Endodermal cell (in vitro differentiated cells): ENCODE results near the gene HGD. TPM values are rescaled to one million over a fixed set of nuclear protein-coding genes. Genes with fewer than 3 reads are reported as not detected.

Source experiments
- DNase-seq: peaks from one replicate; pipeline ENCODE4 v3.0.0-alpha.2; 2017
- H3K27ac ChIP-seq: 2 replicates; pipeline ENCODE4 v1.5.1; 2013; ENCODE audit warnings: mild to moderate bottlenecking, low read depth, low read length, moderate library complexity
- H3K27me3 ChIP-seq: 2 replicates; pipeline ENCODE4 v1.6.1; 2013; ENCODE audit warnings: mild to moderate bottlenecking, low read length, moderate library complexity; ENCODE audit not compliant: insufficient read depth, control insufficient read depth, poor library complexity, severe bottlenecking
- H3K36me3 ChIP-seq: 2 replicates; pipeline ENCODE4 v1.7.0; 2013; ENCODE audit warnings: mild to moderate bottlenecking, low read length, moderate library complexity; ENCODE audit not compliant: control insufficient read depth, insufficient read depth
- H3K4me1 ChIP-seq: one replicate; pipeline ENCODE4 v1.7.0; 2013; ENCODE audit warnings: low read length; ENCODE audit not compliant: control insufficient read depth, insufficient read depth
- H3K4me3 ChIP-seq: 2 replicates; pipeline ENCODE4 v1.5.1; 2013; ENCODE audit warnings: mild to moderate bottlenecking, low read length, moderate library complexity
- H3K9ac ChIP-seq: 2 replicates; pipeline ENCODE4 v1.6.1; 2013; ENCODE audit warnings: mild to moderate bottlenecking, low read length, moderate library complexity; ENCODE audit not compliant: poor library complexity, severe bottlenecking; ENCODE audit errors: extremely low read depth
- H3K9me3 ChIP-seq: 2 replicates; pipeline ENCODE4 v1.6.1; 2013; ENCODE audit warnings: mild to moderate bottlenecking, low read length, moderate library complexity; ENCODE audit not compliant: control insufficient read depth
- H3K27ac Mint-ChIP-seq: 2 replicates; pipeline ENCODE4 v1.8.0; 2020; ENCODE audit warnings: mixed read lengths
- H3K27me3 Mint-ChIP-seq: 2 replicates; pipeline ENCODE4 v1.8.0; 2021; ENCODE audit warnings: mild to moderate bottlenecking, mixed read lengths; ENCODE audit not compliant: insufficient read depth
- H3K36me3 Mint-ChIP-seq: 2 replicates; pipeline ENCODE4 v1.8.0; 2020; ENCODE audit warnings: low read depth, mixed read lengths
- H3K4me1 Mint-ChIP-seq: 2 replicates; pipeline ENCODE4 v1.8.0; 2020; ENCODE audit warnings: mixed read lengths
- H3K4me3 Mint-ChIP-seq: 2 replicates; pipeline ENCODE4 v1.8.0; 2020; ENCODE audit warnings: mild to moderate bottlenecking, moderate library complexity, mixed read lengths
- H3K9me3 Mint-ChIP-seq: 2 replicates; pipeline ENCODE4 v1.8.0; 2020; ENCODE audit warnings: mild to moderate bottlenecking, mixed read lengths
- WGBS, 2 experiments: methylation state at CpG; one replicate each; pipeline versions ENCODE4 v1.1.5 to v1.1.7; 2013; ENCODE audit warnings: missing lambda C conversion rate in 2 of 2, mixed read lengths in 1 of 2; ENCODE audit not compliant: insufficient coverage in 1 of 2, insufficient read length in 1 of 2; 5-methylcytosine and 5-hydroxymethylcytosine counted together
- total RNA-seq, 2 donors: library from RNA; stranded (reverse); fragmentation: NEBNext Ultra II Directional in 1 of 2; extraction: Animal tissue kit (Norgen Biotek cat#: 25700) in 1 of 2; gene quantifications; 2 replicates in 1 of 2; 3 replicates in 1 of 2; pipeline ENCODE4 v1.2.1, GENCODE V29; 2021
- TF ChIP-seq, protein P1 (sequence below): fragments of 200-600 bp; sonication (generic); conservative IDR thresholded peaks from 2 replicates; pipeline ENCODE4 v1.5.0; 2021; ENCODE audit warnings: antibody characterized with exemption, mild to moderate bottlenecking

HGD gene
- total RNA-seq, 2 donors from 2014 or later, result not detected

DNA sequence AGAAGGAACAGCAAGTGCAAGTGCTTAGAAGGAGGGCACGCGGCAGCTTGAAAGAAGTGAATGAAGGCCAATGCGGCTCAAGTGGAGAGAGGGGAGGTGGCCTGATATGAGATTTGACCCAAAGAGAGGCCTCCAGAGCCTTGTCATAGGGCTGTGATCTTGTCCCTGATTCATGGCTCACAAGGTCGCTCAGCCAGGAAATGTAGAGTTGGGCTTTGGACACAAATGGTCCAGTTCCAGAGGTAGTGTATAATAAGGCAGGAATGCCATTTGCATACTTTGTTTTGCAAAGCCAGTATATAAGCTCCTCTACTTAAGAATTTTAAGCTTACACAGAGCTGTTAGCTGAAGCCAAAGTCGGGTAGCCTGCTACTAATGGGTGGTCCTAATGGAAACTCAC is 33.7 kb downstream of the HGD start:
- Mint-ChIP-seq H3K36me3 (no peaks in the 10 kb centered on the region), H3K9me3 (no peaks in the 10 kb centered on the region), H3K27ac (no peak overlapping the region), H3K27me3 (no peaks in the 10 kb centered on the region), H3K4me1 (peaks cover 19% of the 10 kb centered on the region), H3K4me3 (no peak overlapping the region)
- no peaks in the 10 kb centered on the region for H3K9me3 ChIP-seq
- H3K4me1 ChIP-seq, result no peaks in the 10 kb centered on the region
- WGBS, 2 experiments, result 93 to 98% methylated on average over 5 of the region's 5 CpGs
- TF ChIP-seq, protein P1, sequence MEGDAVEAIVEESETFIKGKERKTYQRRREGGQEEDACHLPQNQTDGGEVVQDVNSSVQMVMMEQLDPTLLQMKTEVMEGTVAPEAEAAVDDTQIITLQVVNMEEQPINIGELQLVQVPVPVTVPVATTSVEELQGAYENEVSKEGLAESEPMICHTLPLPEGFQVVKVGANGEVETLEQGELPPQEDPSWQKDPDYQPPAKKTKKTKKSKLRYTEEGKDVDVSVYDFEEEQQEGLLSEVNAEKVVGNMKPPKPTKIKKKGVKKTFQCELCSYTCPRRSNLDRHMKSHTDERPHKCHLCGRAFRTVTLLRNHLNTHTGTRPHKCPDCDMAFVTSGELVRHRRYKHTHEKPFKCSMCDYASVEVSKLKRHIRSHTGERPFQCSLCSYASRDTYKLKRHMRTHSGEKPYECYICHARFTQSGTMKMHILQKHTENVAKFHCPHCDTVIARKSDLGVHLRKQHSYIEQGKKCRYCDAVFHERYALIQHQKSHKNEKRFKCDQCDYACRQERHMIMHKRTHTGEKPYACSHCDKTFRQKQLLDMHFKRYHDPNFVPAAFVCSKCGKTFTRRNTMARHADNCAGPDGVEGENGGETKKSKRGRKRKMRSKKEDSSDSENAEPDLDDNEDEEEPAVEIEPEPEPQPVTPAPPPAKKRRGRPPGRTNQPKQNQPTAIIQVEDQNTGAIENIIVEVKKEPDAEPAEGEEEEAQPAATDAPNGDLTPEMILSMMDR, result no peak
- H3K4me3 ChIP-seq, result no peak overlapping the region
- H3K9ac ChIP-seq, result no peak overlapping the region
- no peak for DNase-seq
- H3K27ac ChIP-seq, result no peak overlapping the region
- H3K27me3 ChIP-seq, result no peaks in the 10 kb centered on the region
- H3K36me3 ChIP-seq, result no peaks in the 10 kb centered on the region

DNA sequence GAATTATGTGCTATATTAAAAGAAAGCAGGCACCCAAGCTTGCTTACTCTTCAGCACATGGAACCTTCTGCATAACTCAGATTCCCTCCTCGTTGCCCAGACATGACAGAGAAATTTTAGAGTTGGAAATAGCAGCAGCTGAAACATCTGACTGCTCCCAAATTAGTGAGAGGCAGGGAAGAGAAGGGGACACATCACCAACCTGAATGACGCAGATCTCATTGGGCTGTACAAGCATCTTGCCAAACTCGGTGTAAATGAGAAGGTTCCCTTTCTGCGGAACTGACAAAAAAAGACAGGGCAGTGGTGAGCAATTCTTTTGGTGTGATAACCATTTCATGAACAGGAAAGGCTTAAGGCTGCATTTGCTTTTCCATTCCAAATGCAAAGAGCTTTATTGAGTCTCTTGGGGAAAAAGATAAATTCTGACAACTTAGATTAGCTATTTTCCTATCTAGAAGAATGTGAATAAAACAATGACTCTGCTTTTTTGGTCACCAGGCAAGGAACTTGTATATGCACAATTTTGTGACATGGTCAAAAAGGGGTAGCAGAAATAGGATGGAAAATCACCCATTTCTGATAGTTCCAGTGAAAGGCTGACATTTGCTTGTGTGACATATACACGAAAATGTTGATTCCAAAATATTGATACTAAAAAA is 35.1 kb downstream of the HGD start:
- no peaks in the 10 kb centered on the region for H3K36me3 Mint-ChIP-seq
- Histone ChIP-seq H3K4me1 (no peaks in the 10 kb centered on the region), H3K9ac (no peak overlapping the region), H3K27me3 (no peaks in the 10 kb centered on the region), H3K36me3 (no peaks in the 10 kb centered on the region), H3K4me3 (no peak overlapping the region), H3K27ac (no peak overlapping the region), H3K9me3 (no peaks in the 10 kb centered on the region)
- DNase-seq, result no peak
- H3K27ac Mint-ChIP-seq, result no peak overlapping the region
- 90 to 97% methylated on average over 3 to 5 of the region's 5 CpGs for WGBS, 2 experiments
- peaks cover 19% of the 10 kb centered on the region for H3K4me1 Mint-ChIP-seq
- TF ChIP-seq, protein P1, result no peak
- no peaks in the 10 kb centered on the region for H3K27me3 Mint-ChIP-seq
- H3K9me3 Mint-ChIP-seq, result no peaks in the 10 kb centered on the region
- no peak overlapping the region for H3K4me3 Mint-ChIP-seq

DNA sequence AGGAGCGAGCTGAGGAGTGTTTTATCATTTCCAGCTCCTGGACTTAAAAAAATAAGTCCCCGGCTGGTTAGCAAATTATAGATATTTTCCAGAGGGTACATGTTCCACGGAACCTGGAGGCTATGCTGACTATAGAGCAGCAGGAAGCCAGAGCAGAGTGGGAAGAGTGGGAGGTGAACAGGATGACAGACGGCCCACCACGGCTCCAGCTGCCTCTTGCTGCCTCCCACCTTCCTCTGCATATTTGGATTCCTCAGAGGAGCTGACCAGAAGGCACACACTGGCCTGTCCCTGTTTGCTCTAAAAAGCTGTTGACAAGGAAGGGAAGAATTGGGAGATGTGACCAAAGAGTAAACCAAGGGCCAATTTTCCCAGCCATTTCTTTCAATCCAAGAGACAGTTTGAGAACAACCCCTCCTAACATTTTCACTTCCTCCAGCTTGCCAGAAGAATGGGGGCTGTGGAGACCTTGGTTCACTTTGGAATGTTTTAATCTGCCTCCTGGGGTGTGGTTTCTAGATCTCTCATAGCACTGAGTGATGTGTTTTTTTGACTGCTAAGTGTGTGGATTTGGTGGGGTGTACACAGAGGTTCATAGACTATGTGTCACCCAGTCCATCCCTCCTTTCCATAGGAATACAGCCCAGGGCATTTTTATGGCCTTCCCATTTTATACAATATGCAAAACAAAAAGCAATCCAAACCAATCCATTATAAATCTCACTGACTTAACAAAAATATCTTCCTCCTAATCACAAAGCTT is 36.8 kb downstream of the HGD start:
- no peaks in the 10 kb centered on the region for H3K36me3 Mint-ChIP-seq
- H3K4me3 ChIP-seq, result no peak overlapping the region
- H3K27ac ChIP-seq, result no peak overlapping the region
- H3K36me3 ChIP-seq, result no peaks in the 10 kb centered on the region
- TF ChIP-seq, protein P1, result no peak
- H3K4me3 Mint-ChIP-seq, result no peak overlapping the region
- H3K9me3 ChIP-seq, result no peaks in the 10 kb centered on the region
- H3K4me1 Mint-ChIP-seq, result peaks cover 19% of the 10 kb centered on the region
- no peak overlapping the region for H3K27ac Mint-ChIP-seq
- no peak overlapping the region for H3K9ac ChIP-seq
- no peaks in the 10 kb centered on the region for H3K9me3 Mint-ChIP-seq
- WGBS, 2 experiments, result 80 to 84% methylated on average over 3 to 5 of the region's 5 CpGs
- DNase-seq, result no peak
- H3K27me3 ChIP-seq, result no peaks in the 10 kb centered on the region
- H3K27me3 Mint-ChIP-seq, result no peaks in the 10 kb centered on the region
- H3K4me1 ChIP-seq, result no peaks in the 10 kb centered on the region
